Omental fat pad (tissue), 4 donors: ENCODE measurements around the gene ITGB7. TPM values are rescaled to one million over a fixed set of nuclear protein-coding genes. Genes with fewer than 3 reads are reported as not detected.
A peak's percentile ranks its signal among the peaks of the same experiment; 100 is the strongest.

ENCODE experiments used
- ATAC-seq: fragments of 150-250 bp; one replicate; pipeline ENCODE4 v1.9.1; 2016; ENCODE audit warnings: mild to moderate bottlenecking, moderate library complexity; ENCODE audit not compliant: low FRiP score
- DNase-seq: peaks from one replicate; pipeline ENCODE4 v3.0.0-alpha.2; 2019; ENCODE audit warnings: low spot score
- total RNA-seq, 4 donors: library from RNA; depleted of rRNA; stranded (reverse); fragments of >200 nt; gene quantifications; one replicate each; pipeline ENCODE4 v1.1.0, GENCODE V29; 2016
- TF ChIP-seq, protein P1 (sequence below), 3 donors: fragments of 450-650 bp; IDR thresholded peaks; one replicate each; pipeline ENCODE4 v1.5.1; 2016 to 2017; ENCODE audit warnings: antibody characterized with exemption in 3 of 3, mild to moderate bottlenecking in 3 of 3, moderate library complexity in 2 of 3

The ITGB7 gene
- total RNA-seq, 4 donors from 2014 or later, result 1.1 to 2.8 (median 1.9) TPM

DNA sequence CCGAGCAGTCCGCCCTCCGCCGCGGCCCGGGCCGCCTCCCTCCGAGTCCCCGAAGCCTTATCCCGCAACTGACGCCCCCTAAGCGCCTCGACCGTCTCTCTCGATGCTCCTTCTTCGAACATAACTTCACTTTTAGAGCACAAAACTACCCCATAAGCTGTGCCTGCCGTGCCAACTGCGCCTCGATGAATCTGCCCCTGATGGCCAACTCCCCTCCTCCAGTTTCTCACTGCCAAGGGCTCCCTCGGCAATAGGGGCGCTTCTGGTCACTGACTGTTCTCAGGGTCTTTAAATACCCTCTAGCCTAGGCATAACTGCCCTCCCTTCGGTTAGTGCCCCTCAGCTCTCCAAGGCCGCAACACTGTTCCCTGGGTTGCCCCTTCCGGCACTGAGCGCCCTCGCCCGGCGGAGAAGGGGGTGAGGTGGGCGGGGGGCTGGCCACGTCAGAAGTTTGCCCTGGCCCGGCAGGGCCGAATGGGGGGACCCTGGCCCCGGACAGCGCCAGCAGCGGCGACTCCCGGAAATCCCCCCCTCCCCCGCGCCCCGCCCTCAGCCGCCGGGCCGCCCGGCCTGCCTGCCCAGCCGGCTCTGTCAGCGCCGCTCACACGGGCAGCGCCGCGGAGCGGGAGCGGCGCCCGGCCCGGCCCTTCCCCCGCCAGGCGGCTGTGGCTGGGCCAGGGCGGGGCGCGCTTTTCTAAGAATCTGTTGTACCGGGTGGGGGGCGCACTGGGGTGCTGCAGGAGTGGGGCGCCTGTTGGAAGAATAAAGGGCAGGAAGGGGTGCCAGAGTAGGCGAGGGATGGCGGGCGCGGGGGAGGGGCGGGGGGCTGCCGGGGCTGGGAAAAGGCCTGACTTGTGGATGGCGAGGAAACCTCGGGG is 14.4 kb upstream of the ITGB7 start:
- ATAC-seq (peak; percentile 72), DNase-seq (no peak)
- TF ChIP-seq, protein P1, sequence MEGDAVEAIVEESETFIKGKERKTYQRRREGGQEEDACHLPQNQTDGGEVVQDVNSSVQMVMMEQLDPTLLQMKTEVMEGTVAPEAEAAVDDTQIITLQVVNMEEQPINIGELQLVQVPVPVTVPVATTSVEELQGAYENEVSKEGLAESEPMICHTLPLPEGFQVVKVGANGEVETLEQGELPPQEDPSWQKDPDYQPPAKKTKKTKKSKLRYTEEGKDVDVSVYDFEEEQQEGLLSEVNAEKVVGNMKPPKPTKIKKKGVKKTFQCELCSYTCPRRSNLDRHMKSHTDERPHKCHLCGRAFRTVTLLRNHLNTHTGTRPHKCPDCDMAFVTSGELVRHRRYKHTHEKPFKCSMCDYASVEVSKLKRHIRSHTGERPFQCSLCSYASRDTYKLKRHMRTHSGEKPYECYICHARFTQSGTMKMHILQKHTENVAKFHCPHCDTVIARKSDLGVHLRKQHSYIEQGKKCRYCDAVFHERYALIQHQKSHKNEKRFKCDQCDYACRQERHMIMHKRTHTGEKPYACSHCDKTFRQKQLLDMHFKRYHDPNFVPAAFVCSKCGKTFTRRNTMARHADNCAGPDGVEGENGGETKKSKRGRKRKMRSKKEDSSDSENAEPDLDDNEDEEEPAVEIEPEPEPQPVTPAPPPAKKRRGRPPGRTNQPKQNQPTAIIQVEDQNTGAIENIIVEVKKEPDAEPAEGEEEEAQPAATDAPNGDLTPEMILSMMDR (IDR thresholded peaks at IDR 0.05), result no peak

DNA sequence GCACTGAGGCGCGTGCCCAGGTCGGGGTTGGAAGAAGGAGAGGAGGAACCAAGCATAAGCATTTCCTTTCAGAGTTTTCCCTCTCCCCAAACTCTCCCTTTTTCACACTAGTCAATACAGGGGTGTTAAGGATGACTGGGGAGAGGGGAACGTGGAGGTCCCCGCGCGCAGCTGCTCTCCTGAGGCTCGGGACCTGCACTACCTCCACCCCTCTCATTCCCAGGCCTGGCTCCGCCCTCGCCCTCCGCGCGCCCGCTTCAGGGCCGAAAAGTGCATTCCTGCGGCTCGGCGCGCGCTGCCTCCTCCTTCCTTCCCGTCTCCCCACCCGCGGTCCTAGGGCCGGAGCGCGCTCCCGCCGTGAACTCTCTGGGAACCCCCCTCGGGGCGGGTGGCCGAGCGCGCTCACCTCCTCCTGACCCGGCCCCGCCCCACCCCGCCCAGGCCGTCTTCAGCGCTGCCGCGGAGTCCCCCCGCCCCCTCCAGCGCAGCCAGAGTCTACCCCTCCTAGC is 13.7 kb upstream of the ITGB7 start:
- ATAC-seq (peak; percentile 73), DNase-seq (no peak)
- TF ChIP-seq, protein P1 (IDR thresholded peaks at IDR 0.05), result no peak

DNA sequence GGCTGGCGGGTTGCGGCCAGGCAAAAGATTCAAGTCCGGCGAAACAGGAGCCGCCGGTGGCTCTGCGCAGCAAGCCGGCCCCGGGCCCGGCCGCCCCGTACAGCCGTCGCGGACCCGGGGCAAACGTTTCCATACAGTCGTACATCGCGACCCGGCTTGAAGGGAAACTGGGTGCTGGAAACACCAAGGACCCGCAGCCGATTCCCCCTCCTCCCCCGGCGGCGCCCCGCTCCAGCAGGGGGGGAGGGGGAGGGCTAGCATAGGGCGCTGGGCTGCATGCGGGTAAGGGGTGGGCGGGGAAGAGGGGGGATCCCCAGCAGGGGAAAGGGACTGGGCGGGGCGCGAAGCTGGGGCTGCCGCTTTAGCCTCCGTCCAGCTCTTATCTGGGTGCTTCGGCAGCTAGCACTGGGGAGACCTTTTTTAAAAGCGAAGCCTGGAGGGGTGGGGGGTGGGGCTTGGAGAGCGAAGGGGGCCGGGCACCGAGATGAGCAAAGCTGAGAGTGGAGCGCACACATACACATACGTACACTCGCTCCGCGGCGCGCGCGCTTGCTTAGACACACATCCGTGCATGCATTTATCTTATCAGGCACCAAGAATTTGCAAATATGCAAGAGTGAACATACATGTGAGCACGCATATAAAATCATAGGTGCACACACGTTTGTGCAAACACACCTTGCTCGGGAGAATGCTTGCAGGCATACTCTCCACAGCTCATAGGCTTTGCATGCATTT is 13.1 kb upstream of the ITGB7 start:
- no peak for ATAC-seq
- no peak for DNase-seq
- TF ChIP-seq, protein P1 (IDR thresholded peaks at IDR 0.05), result no peak

DNA sequence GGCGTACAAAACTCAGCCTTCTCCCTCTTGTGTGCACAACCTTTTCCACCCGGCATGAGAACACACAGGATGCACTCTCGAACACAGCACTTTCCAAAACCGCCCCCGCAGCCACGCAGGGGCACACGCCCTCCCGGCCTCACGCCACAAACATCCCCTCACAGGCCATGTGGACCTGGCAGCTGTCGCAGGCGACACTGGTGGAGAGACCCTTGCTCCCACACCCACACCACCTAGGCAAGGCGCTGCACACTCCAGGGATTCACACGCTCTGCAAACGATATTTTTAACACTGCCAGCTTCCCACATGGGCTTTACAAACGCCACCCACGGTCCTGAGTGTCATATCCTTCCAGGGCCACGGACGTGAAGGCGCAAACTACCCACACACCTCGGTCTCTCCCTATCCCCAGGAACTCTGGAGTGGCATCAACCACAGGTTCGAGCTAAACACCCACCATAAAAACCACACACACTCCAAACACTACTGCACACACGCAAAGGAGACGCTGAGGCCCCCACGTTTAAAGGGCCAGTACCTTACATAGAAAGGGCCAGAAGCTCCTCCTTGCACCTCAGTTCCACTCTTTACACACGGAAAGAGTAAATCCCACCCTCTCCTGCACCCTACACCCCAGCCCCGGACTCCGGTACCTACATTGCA is 12.4 kb upstream of the ITGB7 start:
- ATAC-seq (no peak), DNase-seq (no peak)
- TF ChIP-seq, protein P1 (IDR thresholded peaks at IDR 0.05), result no peak

DNA sequence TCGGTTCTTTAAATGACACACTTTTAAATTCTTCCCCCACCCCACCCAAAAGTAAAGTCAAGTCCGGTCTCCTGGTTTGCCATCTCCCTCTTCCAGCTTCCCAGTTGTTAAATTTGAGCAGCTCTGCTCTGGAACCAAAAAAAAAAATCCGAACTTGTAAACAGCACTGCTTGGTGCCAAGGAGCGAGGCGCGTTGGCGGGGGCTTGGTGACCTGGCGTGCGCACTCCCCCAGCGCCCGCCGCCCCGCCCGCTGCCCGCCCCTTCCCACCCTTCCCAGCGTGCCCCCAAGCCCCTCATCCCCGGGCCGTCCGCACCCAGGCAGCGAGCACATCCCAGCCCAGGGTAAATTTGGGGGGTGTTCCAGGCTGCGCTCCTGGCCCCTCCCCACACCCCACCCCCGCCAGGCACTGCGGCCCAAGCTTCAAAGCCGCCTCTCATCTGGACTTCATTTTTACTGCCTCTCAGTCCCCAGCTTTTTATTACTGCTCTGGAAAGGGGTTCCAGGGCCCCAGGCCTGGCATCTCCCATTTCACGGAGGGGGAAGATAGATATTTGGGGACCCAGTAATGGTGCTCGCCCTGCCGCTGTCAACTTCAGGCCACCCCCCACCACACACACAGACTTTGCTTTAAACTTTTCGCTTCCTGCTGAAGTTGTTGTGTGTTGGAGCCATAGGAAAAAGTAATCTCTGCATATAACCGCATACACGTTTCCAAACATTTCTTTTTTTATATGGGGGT is 11.7 kb upstream of the ITGB7 start:
- no peak for DNase-seq
- TF ChIP-seq, protein P1 (IDR thresholded peaks at IDR 0.05), result no peak

DNA sequence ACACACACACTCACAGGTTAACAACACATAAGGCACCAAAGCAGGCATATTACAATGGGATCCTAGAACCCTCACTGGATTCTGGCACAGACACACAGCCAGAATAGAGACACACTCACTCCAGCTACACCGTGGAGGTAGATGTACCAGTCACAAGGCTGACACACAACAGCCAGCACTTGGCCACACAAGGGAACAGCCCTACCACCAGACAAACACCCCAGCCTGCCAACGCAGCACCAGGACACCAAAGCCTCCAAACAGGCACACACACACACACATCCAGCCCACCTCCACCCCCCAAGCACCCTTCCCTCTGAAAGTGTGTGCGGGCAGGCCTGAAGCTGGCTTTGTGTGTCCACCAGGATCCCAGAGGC is 10.9 kb upstream of the ITGB7 start:
- ATAC-seq (no peak), DNase-seq (no peak)
- TF ChIP-seq, protein P1 (IDR thresholded peaks at IDR 0.05), result no peak

More for the DNA sequence above, 11.7 kb upstream of the ITGB7 start:
- no peak for ATAC-seq
